Mesendoderm (in vitro differentiated cells): Measurements from ENCODE around the gene DNM3.

Experiments
- DNase-seq: peaks from one replicate; pipeline ENCODE4 v3.0.0; 2013
- H2AK5ac ChIP-seq: 2 replicates; pipeline ENCODE4 v1.6.1; 2013; ENCODE audit warnings: low read length, inconsistent platforms
- H2BK120ac ChIP-seq: 2 replicates; pipeline ENCODE4 v1.6.1; 2013; ENCODE audit warnings: low read depth, mild to moderate bottlenecking, low read length, moderate library complexity, mixed read lengths
- H2BK15ac ChIP-seq: replicated peaks from 2 replicates; pipeline ENCODE4 v1.6.1; 2013; ENCODE audit warnings: low read depth, mild to moderate bottlenecking, moderate library complexity
- H2BK5ac ChIP-seq: 2 replicates; pipeline ENCODE4 v1.6.1; 2013; ENCODE audit warnings: low read length, inconsistent platforms
- H3K18ac ChIP-seq: 2 replicates; pipeline ENCODE4 v1.6.1; 2013; ENCODE audit warnings: mild to moderate bottlenecking, low read length, mixed read lengths
- H3K23ac ChIP-seq: one replicate; pipeline ENCODE4 v1.6.1; 2013; ENCODE audit warnings: low read length
- H3K27ac ChIP-seq: 2 replicates; pipeline ENCODE4 v1.5.1; 2013; ENCODE audit warnings: low read depth, mild to moderate bottlenecking, inconsistent platforms, low read length, moderate library complexity
- H3K27me3 ChIP-seq: 2 replicates; pipeline ENCODE4 v1.6.1; 2013; ENCODE audit warnings: low read length, control low read depth, mild to moderate bottlenecking, inconsistent platforms; ENCODE audit not compliant: insufficient read depth, poor library complexity
- H3K36me3 ChIP-seq: 2 replicates; pipeline ENCODE4 v1.6.1; 2013; ENCODE audit warnings: low read length, inconsistent platforms; ENCODE audit not compliant: control insufficient read depth, insufficient read depth
- H3K4ac ChIP-seq: one replicate; pipeline ENCODE4 v1.6.1; 2013; ENCODE audit warnings: low read depth, mild to moderate bottlenecking, low read length, moderate library complexity
- H3K4me1 ChIP-seq: 2 replicates; pipeline ENCODE4 v1.6.1; 2013; ENCODE audit warnings: low read depth, low read length, inconsistent platforms; ENCODE audit not compliant: control insufficient read depth
- H3K4me2 ChIP-seq: 2 replicates; pipeline ENCODE4 v1.6.1; 2013; ENCODE audit warnings: low read length
- H3K4me3 ChIP-seq: 2 replicates; pipeline ENCODE4 v1.5.1; 2013; ENCODE audit warnings: mild to moderate bottlenecking, low read length
- H3K56ac ChIP-seq: one replicate; pipeline ENCODE4 v1.6.1; 2013; ENCODE audit warnings: low read length
- H3K79me1 ChIP-seq: 2 replicates; pipeline ENCODE4 v1.6.1; 2013; ENCODE audit warnings: low read length, inconsistent platforms
- H3K79me2 ChIP-seq: 2 replicates; pipeline ENCODE4 v1.6.1; 2013; ENCODE audit warnings: mild to moderate bottlenecking, low read length; ENCODE audit not compliant: control insufficient read depth, insufficient read depth
- H3K9ac ChIP-seq: 2 replicates; pipeline ENCODE4 v1.6.1; 2013; ENCODE audit warnings: low read length, inconsistent platforms
- H4K5ac ChIP-seq: one replicate; pipeline ENCODE4 v1.6.1; 2013; ENCODE audit warnings: low read length
- H4K8ac ChIP-seq: one replicate; pipeline ENCODE4 v1.6.1; 2013; ENCODE audit warnings: low read depth, mild to moderate bottlenecking, control low read depth, low read length, moderate library complexity
- WGBS: extraction: QIAGEN DNeasy Blood & Tissue Kit; methylation state at CpG from one replicate; pipeline ENCODE4 v1.1.7; 2013; ENCODE audit warnings: low lambda C conversion rate, missing lambda C conversion rate; ENCODE audit not compliant: insufficient coverage; ENCODE audit errors: extremely low coverage; 5-methylcytosine and 5-hydroxymethylcytosine counted together

The DNM3 gene

DNA sequence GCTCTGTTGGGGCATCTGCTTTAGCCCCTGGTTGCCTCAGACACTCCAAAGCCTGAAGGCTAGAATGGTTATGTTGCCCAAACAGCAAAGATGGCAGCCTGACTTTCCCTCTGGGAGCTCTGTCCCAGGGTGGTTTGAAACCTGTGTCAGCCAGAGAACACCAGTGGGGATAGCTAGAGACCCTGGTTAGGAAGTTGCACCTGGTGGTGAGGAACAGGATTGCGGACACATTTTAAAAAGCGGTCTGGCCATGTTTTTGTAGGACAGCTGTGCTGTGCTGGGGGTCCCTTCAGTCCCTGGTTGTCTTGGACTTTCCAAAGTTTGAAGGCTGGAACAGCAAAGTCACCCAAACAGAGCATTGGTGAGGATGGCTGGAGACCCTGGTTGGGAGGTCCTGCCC lies 87.8 kb downstream of the DNM3 start:
- H3K4me3 ChIP-seq: no peak overlapping the region
- H3K23ac ChIP-seq: no peak overlapping the region
- no CpG with 5 or more reads among the region's 2 CpGs for whole genome bisulfite sequencing
- H3K56ac ChIP-seq: no peak overlapping the region
- H3K4ac ChIP-seq: no peak overlapping the region
- H2AK5ac ChIP-seq: no peak overlapping the region
- DNase-seq: no peak
- no peak overlapping the region for H2BK15ac ChIP-seq
- no peaks in the 10 kb centered on the region for H3K27me3 ChIP-seq
- H3K27ac ChIP-seq: no peak overlapping the region
- H3K79me2 ChIP-seq: no peaks in the 10 kb centered on the region
- H4K8ac ChIP-seq: no peak overlapping the region
- H4K5ac ChIP-seq: no peak overlapping the region
- H3K4me2 ChIP-seq: no peak overlapping the region
- no peaks in the 10 kb centered on the region for H3K4me1 ChIP-seq
- H3K79me1 ChIP-seq: no peaks in the 10 kb centered on the region
- H3K18ac ChIP-seq: no peak overlapping the region
- no peak overlapping the region for H2BK120ac ChIP-seq
- H3K36me3 ChIP-seq: no peaks in the 10 kb centered on the region
- H3K9ac ChIP-seq: no peak overlapping the region
- H2BK5ac ChIP-seq: no peak overlapping the region

DNA sequence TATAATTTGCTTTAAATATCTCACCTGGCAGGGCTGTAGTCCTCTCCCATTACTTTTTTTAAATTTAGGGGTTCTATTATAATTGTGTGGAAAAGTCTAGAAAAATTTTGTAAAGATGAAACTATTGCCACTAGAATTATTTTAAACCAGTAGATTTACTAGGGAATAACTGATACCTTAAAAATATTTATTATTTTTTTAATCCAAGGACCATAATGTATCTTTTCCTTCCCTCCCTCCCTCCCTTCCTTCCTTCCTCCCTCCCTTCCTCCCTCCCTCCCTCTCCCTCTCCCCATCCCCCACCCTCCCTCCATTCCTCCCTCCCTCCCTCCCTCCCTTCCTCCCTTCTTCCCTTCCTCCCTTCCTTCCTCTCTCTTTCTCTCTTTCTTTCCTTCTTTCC lies 90.5 kb downstream of the DNM3 start:
- no peak overlapping the region for H4K5ac ChIP-seq
- no peak overlapping the region for H3K23ac ChIP-seq
- H3K9ac ChIP-seq: no peak overlapping the region
- no peak overlapping the region for H2BK120ac ChIP-seq
- no peaks in the 10 kb centered on the region for H3K4me1 ChIP-seq
- no peak overlapping the region for H3K27ac ChIP-seq
- no peaks in the 10 kb centered on the region for H3K36me3 ChIP-seq
- no peak overlapping the region for H4K8ac ChIP-seq
- no peak overlapping the region for H2BK15ac ChIP-seq
- no peaks in the 10 kb centered on the region for H3K27me3 ChIP-seq
- no peak overlapping the region for H3K4ac ChIP-seq
- H2BK5ac ChIP-seq: no peak overlapping the region
- no peak for DNase-seq
- no peak overlapping the region for H3K56ac ChIP-seq
- H3K79me1 ChIP-seq: no peaks in the 10 kb centered on the region
- H3K18ac ChIP-seq: no peak overlapping the region
- no peaks in the 10 kb centered on the region for H3K79me2 ChIP-seq
- H3K4me2 ChIP-seq: no peak overlapping the region
- no peak overlapping the region for H3K4me3 ChIP-seq
- H2AK5ac ChIP-seq: no peak overlapping the region

DNA sequence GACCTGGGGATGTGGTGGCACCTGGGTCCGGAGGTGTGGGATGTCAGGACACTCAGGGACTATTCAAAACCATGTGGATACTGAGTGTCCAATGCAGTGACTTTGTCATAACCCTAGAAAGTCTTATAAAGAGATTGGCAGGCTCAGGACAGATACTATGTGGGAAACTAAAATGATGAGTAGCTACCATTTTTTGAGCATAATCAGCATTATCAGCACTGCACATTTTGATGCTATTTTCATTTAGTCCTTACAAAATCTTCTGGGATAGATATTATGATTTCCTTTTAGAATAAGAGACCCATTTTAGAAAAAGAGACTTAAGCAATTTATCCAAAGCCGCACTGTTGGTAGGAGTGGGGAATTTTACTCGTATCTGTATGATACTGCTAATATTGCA lies 93.4 kb downstream of the DNM3 start:
- no peak for DNase-seq
- no peak overlapping the region for H3K4me2 ChIP-seq
- no peak overlapping the region for H4K8ac ChIP-seq
- no peak overlapping the region for H2BK15ac ChIP-seq
- no peaks in the 10 kb centered on the region for H3K27me3 ChIP-seq
- H3K4ac ChIP-seq: no peak overlapping the region
- H2AK5ac ChIP-seq: no peak overlapping the region
- no peak overlapping the region for H3K4me3 ChIP-seq
- no peak overlapping the region for H3K27ac ChIP-seq
- no peak overlapping the region for H3K9ac ChIP-seq
- H2BK5ac ChIP-seq: no peak overlapping the region
- no peak overlapping the region for H4K5ac ChIP-seq
- H3K56ac ChIP-seq: no peak overlapping the region
- no peak overlapping the region for H2BK120ac ChIP-seq
- WGBS: no CpG with 5 or more reads among the region's 3 CpGs
- no peak overlapping the region for H3K23ac ChIP-seq
- H3K4me1 ChIP-seq: no peaks in the 10 kb centered on the region
- no peaks in the 10 kb centered on the region for H3K36me3 ChIP-seq
- H3K79me1 ChIP-seq: no peaks in the 10 kb centered on the region
- H3K79me2 ChIP-seq: no peaks in the 10 kb centered on the region
- no peak overlapping the region for H3K18ac ChIP-seq

DNA sequence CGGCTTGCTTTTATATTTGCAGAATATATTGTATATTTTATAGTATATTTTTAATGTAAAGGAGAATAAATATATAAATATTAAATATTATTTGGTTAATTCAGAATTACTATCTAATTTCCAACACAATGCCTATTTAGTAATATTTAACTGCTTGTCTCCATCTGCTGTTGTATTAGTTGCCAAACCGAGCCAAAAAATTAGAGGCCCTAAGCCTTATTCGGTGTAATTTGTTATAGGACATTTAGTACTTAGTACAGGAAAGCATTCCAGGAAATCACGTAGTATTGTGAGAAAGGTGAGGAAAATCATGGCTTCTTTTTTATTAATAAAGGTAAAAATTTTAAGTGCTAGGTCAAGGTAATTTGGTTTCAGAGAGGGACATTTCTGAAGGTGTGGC lies 93.8 kb downstream of the DNM3 start:
- no peak overlapping the region for H2BK5ac ChIP-seq
- H3K36me3 ChIP-seq: no peaks in the 10 kb centered on the region
- H3K4ac ChIP-seq: no peak overlapping the region

DNA sequence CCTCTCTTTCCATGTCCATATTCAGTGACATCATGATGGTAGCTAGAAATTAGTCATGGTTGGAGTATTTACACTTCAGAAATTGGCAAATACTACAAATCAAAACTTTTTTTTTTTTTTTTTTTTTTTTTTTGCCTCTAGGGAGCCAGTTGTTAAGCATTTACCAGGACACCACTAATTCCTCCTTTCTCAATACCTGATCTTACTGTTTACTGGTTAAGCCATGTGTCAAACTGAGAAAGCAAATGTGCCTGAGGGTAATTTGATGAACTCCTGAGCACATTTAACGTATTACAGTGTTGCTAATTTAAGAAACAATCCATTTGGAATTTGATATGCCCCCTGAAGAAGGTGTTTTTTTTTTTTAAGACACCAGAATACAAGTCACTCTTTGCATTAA lies 94.4 kb downstream of the DNM3 start:
- Histone ChIP-seq H3K4me1 (no peaks in the 10 kb centered on the region), H2BK15ac (no peak overlapping the region), H2BK120ac (no peak overlapping the region), H3K56ac (no peak overlapping the region), H3K27ac (no peak overlapping the region), H3K4me3 (no peak overlapping the region), H2AK5ac (no peak overlapping the region), H3K4ac (no peak overlapping the region), H2BK5ac (no peak overlapping the region), H3K27me3 (no peaks in the 10 kb centered on the region), H4K5ac (no peak overlapping the region), H3K9ac (no peak overlapping the region), H3K36me3 (no peaks in the 10 kb centered on the region), H3K18ac (no peak overlapping the region), H3K23ac (no peak overlapping the region), H4K8ac (no peak overlapping the region), H3K4me2 (no peak overlapping the region), H3K79me1 (no peaks in the 10 kb centered on the region), H3K79me2 (no peaks in the 10 kb centered on the region)
- DNase-seq: no peak
- no CpG with 5 or more reads among the region's 1 CpG for WGBS

More for the DNA sequence above, 93.8 kb downstream of the DNM3 start:
- Histone ChIP-seq H3K56ac (no peak overlapping the region), H3K79me1 (no peaks in the 10 kb centered on the region), H3K4me2 (no peak overlapping the region), H4K5ac (no peak overlapping the region), H3K27ac (no peak overlapping the region), H3K4me3 (no peak overlapping the region), H2BK15ac (no peak overlapping the region), H3K23ac (no peak overlapping the region), H3K27me3 (no peaks in the 10 kb centered on the region), H3K9ac (no peak overlapping the region), H2BK120ac (no peak overlapping the region), H3K18ac (no peak overlapping the region), H3K79me2 (no peaks in the 10 kb centered on the region), H4K8ac (no peak overlapping the region), H3K4me1 (no peaks in the 10 kb centered on the region), H2AK5ac (no peak overlapping the region)
- 100% methylated on average over 1 of the region's 4 CpGs for WGBS
- no peak for DNase-seq

DNA sequence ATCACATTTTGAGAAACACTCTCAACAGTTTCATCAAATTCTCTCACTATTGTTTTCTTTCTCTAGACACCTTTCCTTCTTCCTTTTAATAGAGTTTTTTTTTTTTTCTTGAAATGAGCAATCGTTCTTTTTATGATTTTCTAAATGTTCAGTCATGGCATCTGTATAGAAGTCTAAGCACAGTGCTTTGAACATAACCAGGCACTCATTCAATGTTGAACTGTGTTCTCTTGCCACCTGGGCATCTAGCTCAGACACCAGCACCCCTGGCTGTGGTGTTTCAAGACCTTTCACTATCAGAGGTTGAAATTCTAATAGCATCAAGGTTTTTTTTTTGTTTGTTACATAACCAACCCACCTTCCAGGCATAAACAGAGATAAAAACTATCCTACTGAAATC lies 96.6 kb downstream of the DNM3 start:
- Histone ChIP-seq H3K56ac (no peak overlapping the region), H3K4ac (no peak overlapping the region), H3K4me3 (no peak overlapping the region), H3K4me2 (no peak overlapping the region), H3K23ac (no peak overlapping the region), H3K27me3 (no peaks in the 10 kb centered on the region), H3K27ac (no peak overlapping the region), H4K8ac (no peak overlapping the region), H3K79me2 (no peaks in the 10 kb centered on the region), H2BK15ac (no peak overlapping the region), H2BK120ac (no peak overlapping the region), H2BK5ac (no peak overlapping the region), H4K5ac (no peak overlapping the region), H2AK5ac (no peak overlapping the region), H3K4me1 (no peaks in the 10 kb centered on the region), H3K79me1 (no peaks in the 10 kb centered on the region), H3K36me3 (no peaks in the 10 kb centered on the region), H3K9ac (no peak overlapping the region), H3K18ac (no peak overlapping the region)
- no peak for DNase-seq
- WGBS: no CpG with 5 or more reads among the region's 1 CpG
